Measurements from ENCODE around the gene SLC4A1.

DNA sequence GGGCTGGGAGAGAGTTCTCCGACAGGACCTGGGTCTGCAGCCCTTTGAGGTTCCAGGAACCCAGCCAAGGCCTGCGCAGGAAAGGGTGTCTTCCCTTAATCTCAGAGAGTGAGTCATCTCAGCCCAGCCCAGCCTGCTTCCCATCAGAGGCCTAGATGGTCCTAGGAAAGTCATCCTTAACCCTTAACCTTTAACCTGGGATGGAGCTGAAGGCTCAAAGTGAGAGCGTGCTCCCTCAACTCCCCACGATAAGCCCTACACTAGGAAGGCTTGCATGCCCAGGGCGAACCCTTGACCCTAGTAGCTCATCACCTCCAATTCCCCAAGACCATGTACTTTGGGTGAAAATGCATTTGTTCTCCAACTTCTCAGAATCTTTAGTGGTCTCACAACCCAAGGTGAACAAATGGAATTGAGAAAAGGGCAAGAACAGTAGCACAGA is 63.5 kb downstream of the SLC4A1 start:
- TF ChIP-seq POLR2AphosphoS5 (IDR thresholded peaks at IDR 0.05) (no peak), EP300 (IDR thresholded peaks at IDR 0.05; ENCODE audit: low read depth) (no peak)
- TF ChIP-seq, protein P1, sequence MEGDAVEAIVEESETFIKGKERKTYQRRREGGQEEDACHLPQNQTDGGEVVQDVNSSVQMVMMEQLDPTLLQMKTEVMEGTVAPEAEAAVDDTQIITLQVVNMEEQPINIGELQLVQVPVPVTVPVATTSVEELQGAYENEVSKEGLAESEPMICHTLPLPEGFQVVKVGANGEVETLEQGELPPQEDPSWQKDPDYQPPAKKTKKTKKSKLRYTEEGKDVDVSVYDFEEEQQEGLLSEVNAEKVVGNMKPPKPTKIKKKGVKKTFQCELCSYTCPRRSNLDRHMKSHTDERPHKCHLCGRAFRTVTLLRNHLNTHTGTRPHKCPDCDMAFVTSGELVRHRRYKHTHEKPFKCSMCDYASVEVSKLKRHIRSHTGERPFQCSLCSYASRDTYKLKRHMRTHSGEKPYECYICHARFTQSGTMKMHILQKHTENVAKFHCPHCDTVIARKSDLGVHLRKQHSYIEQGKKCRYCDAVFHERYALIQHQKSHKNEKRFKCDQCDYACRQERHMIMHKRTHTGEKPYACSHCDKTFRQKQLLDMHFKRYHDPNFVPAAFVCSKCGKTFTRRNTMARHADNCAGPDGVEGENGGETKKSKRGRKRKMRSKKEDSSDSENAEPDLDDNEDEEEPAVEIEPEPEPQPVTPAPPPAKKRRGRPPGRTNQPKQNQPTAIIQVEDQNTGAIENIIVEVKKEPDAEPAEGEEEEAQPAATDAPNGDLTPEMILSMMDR (IDR thresholded peaks at IDR 0.05) = no peak
